ENCODE measurements around the gene PTGS1. TPM values are rescaled to one million over a fixed set of nuclear protein-coding genes. Genes with fewer than 3 reads are reported as not detected.

The PTGS1 gene
- polyA plus RNA-seq, 1 experiment = 102 TPM

- TF ChIP-seq CTCF (IDR thresholded peaks at IDR 0.05; ENCODE audit: insufficient read depth, low read depth, low read length) = no peak
- Histone ChIP-seq H3K27me3 (ENCODE audit: control insufficient read depth, insufficient read depth, low read length) (no peaks in the 10 kb centered on the region), H3K36me3 (ENCODE audit: control insufficient read depth, insufficient read depth, low read length) (peaks cover 9% of the 10 kb centered on the region), H3K4me3 (ENCODE audit: low read depth, low read length) (no peak overlapping the region)
- ChIA-PET CTCF (no interaction called here), POLR2A (interaction anchor here (0.6 kb wide), 1 partner anchor 17 kb away, joined by 3 read pairs; no protein-coding TSS in a partner anchor)
- DNase-seq (ENCODE audit: low read depth) = no peak
Observed at GRCh38 chr9:122377241-122378164, 6.7 kb downstream of the PTGS1 start.

- Histone ChIP-seq H3K4me3 (ENCODE audit: low read depth, low read length) (no peak overlapping the region), H3K36me3 (ENCODE audit: control insufficient read depth, insufficient read depth, low read length) (peaks cover 9% of the 10 kb centered on the region), H3K27me3 (ENCODE audit: control insufficient read depth, insufficient read depth, low read length) (no peaks in the 10 kb centered on the region)
- ChIA-PET CTCF (interaction anchor here (0.8 to 0.9 kb wide), 2 partner anchors 10 to 32 kb away, joined by 3 read pairs; no protein-coding TSS in a partner anchor), POLR2A (no interaction called here)
- TF ChIP-seq CTCF (IDR thresholded peaks at IDR 0.05; ENCODE audit: insufficient read depth, low read depth, low read length) = no peak
- DNase-seq (ENCODE audit: low read depth) = no peak
Observed at GRCh38 chr9:122378236-122378635, 7.4 kb downstream of the PTGS1 start.

DNA sequence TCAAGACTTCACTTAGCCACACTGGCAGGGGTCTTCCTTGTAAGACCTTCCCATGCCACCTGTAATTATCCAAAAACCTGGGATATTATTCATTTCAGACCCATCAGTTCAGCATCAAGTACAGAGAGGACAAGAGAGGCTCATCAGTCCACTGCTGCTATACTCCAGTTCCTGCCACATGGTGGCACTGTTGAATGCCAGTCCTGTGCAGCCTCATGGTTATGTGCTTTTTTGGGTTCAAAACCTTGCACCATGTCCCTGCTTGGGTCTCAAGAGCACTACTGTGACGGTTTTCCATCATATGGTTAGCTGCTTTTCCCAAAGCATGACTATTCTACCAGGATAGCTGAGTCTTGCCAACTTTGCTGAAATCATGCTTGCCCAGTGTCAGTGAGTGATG, 8.5 kb downstream of the PTGS1 start:
- ChIA-PET POLR2A (no interaction called here), CTCF (no interaction called here)
- no peak for DNase-seq (ENCODE audit: low read depth)
- Histone ChIP-seq H3K27me3 (ENCODE audit: control insufficient read depth, insufficient read depth, low read length) (no peaks in the 10 kb centered on the region), H3K36me3 (ENCODE audit: control insufficient read depth, insufficient read depth, low read length) (peaks cover 9% of the 10 kb centered on the region), H3K4me3 (ENCODE audit: low read depth, low read length) (no peak overlapping the region)
- TF ChIP-seq CTCF (IDR thresholded peaks at IDR 0.05; ENCODE audit: insufficient read depth, low read depth, low read length) = peak; percentile 43; the same call in 1 of the 2 replicates

GRCh38 chr9:122380293-122380692, 9.5 kb downstream of the PTGS1 start:
- H3K36me3 ChIP-seq (ENCODE audit: control insufficient read depth, insufficient read depth, low read length) = peaks cover 9% of the 10 kb centered on the region
- H3K4me3 ChIP-seq (ENCODE audit: low read depth, low read length) = no peak overlapping the region
- ChIA-PET POLR2A (no interaction called here), CTCF (no interaction called here)
- DNase-seq (ENCODE audit: low read depth) = no peak
- TF ChIP-seq CTCF (IDR thresholded peaks at IDR 0.05; ENCODE audit: insufficient read depth, low read depth, low read length) = no peak
- no peaks in the 10 kb centered on the region for H3K27me3 ChIP-seq (ENCODE audit: control insufficient read depth, insufficient read depth, low read length)

- TF ChIP-seq CTCF (IDR thresholded peaks at IDR 0.05; ENCODE audit: insufficient read depth, low read depth, low read length) = no peak
- POLR2A ChIA-PET = no interaction called here
- CTCF ChIA-PET = no interaction called here
Observed at GRCh38 chr9:122381206-122381950, 10.6 kb downstream of the PTGS1 start.

More at GRCh38 chr9:122381206-122381950, 10.6 kb downstream of the PTGS1 start:
- Histone ChIP-seq H3K27me3 (ENCODE audit: control insufficient read depth, insufficient read depth, low read length) (no peaks in the 10 kb centered on the region), H3K36me3 (ENCODE audit: control insufficient read depth, insufficient read depth, low read length) (peaks cover 10% of the 10 kb centered on the region), H3K4me3 (ENCODE audit: low read depth, low read length) (no peak overlapping the region)
- DNase-seq (ENCODE audit: low read depth) = no peak
